CD8-positive, alpha-beta memory T cell (primary cell): Measurements from ENCODE around the gene RPL7A. TPM values are rescaled to one million over a fixed set of nuclear protein-coding genes. Genes with fewer than 3 reads are reported as not detected.
"Not testable (repeated sequence)": the region's sequence is repeated elsewhere in the genome, so short reads cannot be mapped to it uniquely, and the experiment has no call there.

Experiments
- CTCF ChIA-PET: fragments of 350-600 bp; sonication (Branson Sonifier 250); formaldehyde crosslinking; loops from one replicate; lab custom pipeline; 2021; ENCODE audit warnings: antibody characterized with exemption; lab: Charles Lee
- POLR2A ChIA-PET: fragments of 350-600 bp; sonication (Branson Sonifier 250); formaldehyde crosslinking; loops from one replicate; lab custom pipeline; 2021; ENCODE audit warnings: antibody characterized with exemption; lab: Charles Lee
- DNase-seq, 5 donors: peaks; one replicate each; pipeline versions ENCODE4 v3.0.0 to v3.0.0-alpha.2; 2020 to 2022; ENCODE audit warnings: mixed read lengths in 1 of 5
- H3K27ac ChIP-seq: one replicate; pipeline ENCODE4 v1.7.0; 2013; ENCODE audit warnings: low read depth, mild to moderate bottlenecking, low read length, moderate library complexity
- H3K27me3 ChIP-seq: 2 replicates; pipeline ENCODE4 v1.7.0; 2013; ENCODE audit warnings: low read length, mild to moderate bottlenecking; ENCODE audit not compliant: insufficient read depth, poor library complexity, severe bottlenecking
- H3K36me3 ChIP-seq: 2 replicates; pipeline ENCODE4 v1.7.0; 2013; ENCODE audit warnings: mild to moderate bottlenecking, low read length, moderate library complexity; ENCODE audit not compliant: insufficient read depth
- H3K4me1 ChIP-seq: 2 replicates; pipeline ENCODE4 v1.7.0; 2013; ENCODE audit warnings: mild to moderate bottlenecking, low read length, moderate library complexity; ENCODE audit not compliant: insufficient read depth
- H3K4me3 ChIP-seq: 2 replicates; pipeline ENCODE4 v1.7.0; 2013; ENCODE audit warnings: mild to moderate bottlenecking, low read length
- H3K9me3 ChIP-seq: 2 replicates; pipeline ENCODE4 v1.7.0; 2013; ENCODE audit warnings: mild to moderate bottlenecking, low read length
- H3K27ac Mint-ChIP-seq, 8 donors: one replicate each; pipeline ENCODE4 v1.8.0; 2020 to 2021; ENCODE audit warnings: mixed read lengths in 8 of 8, mild to moderate bottlenecking in 6 of 8, inconsistent platforms in 3 of 8, moderate library complexity in 3 of 8
- H3K27me3 Mint-ChIP-seq, 2 donors: one replicate each; pipeline ENCODE4 v1.8.0; 2020 to 2021; ENCODE audit warnings: mixed read lengths in 2 of 2, mild to moderate bottlenecking in 1 of 2, moderate library complexity in 1 of 2
- H3K36me3 Mint-ChIP-seq, 3 donors: one replicate each; pipeline ENCODE4 v1.8.0; 2020 to 2021; ENCODE audit warnings: mixed read lengths in 3 of 3, inconsistent platforms in 1 of 3, mild to moderate bottlenecking in 1 of 3
- H3K4me1 Mint-ChIP-seq, 3 donors: one replicate each; pipeline ENCODE4 v1.8.0; 2020 to 2021; ENCODE audit warnings: mixed read lengths in 3 of 3, inconsistent platforms in 1 of 3, mild to moderate bottlenecking in 1 of 3
- H3K4me3 Mint-ChIP-seq, 7 donors: one replicate each; pipeline ENCODE4 v1.8.0; 2020 to 2021; ENCODE audit warnings: mixed read lengths in 7 of 7, mild to moderate bottlenecking in 6 of 7, moderate library complexity in 4 of 7, inconsistent platforms in 2 of 7
- H3K9me3 Mint-ChIP-seq, 5 donors: one replicate each; pipeline ENCODE4 v1.8.0; 2020 to 2022; ENCODE audit warnings: mixed read lengths in 5 of 5, mild to moderate bottlenecking in 3 of 5, moderate library complexity in 2 of 5, inconsistent platforms in 1 of 5
- polyA plus RNA-seq: library from polyadenylated mRNA; unstranded; fragments of 300-500 nt; fragmentation: Illumina TruSeq; gene quantifications from one replicate; pipeline ENCODE4 v1.2.3, GENCODE V29; 2021
- total RNA-seq, 2 experiments: library from RNA; stranded (reverse); gene quantifications; one replicate each; pipeline ENCODE4 v1.2.3, GENCODE V29; 2021

The RPL7A gene
- total and polyA plus RNA-seq, 3 experiments from 2014 or later: 1,038 to 3,155 (median 3,139) TPM

- Mint-ChIP-seq H3K9me3 (peaks cover 0 to 2% (median 0%) of the 10 kb centered on the region in 5 donors), H3K4me1 (peaks cover 0 to 4% (median 3%) of the 10 kb centered on the region in 3 donors), H3K36me3 (peaks cover 0 to 7% (median 0%) of the 10 kb centered on the region in 3 donors), H3K27me3 (peaks cover 3 to 5% of the 10 kb centered on the region in 2 donors), H3K27ac (peak overlapping the region in 1 of 8 donors; percentile 22), H3K4me3 (no peak overlapping the region)
- no peak for DNase-seq
- Histone ChIP-seq H3K27me3 (no peaks in the 10 kb centered on the region), H3K27ac (no peak overlapping the region), H3K36me3 (no peaks in the 10 kb centered on the region), H3K4me1 (no peaks in the 10 kb centered on the region), H3K4me3 (no peak overlapping the region), H3K9me3 (no peaks in the 10 kb centered on the region)
- CTCF ChIA-PET: no interaction called here
- POLR2A ChIA-PET: no interaction called here
Measured at GRCh38 chr9:133323211-133323610, 24.8 kb upstream of the RPL7A start.

GRCh38 chr9:133323991-133324703 lies 23.9 kb upstream of the RPL7A start:
- Histone ChIP-seq H3K4me3 (no peak overlapping the region), H3K27ac (no peak overlapping the region), H3K4me1 (no peaks in the 10 kb centered on the region), H3K27me3 (no peaks in the 10 kb centered on the region), H3K9me3 (no peaks in the 10 kb centered on the region), H3K36me3 (no peaks in the 10 kb centered on the region)
- peaks cover 0 to 10% (median 4%) of the 10 kb centered on the region in 3 donors for H3K4me1 Mint-ChIP-seq
- H3K27me3 Mint-ChIP-seq: peaks cover 3% of the 10 kb centered on the region in 2 donors
- DNase-seq: no peak
- ChIA-PET CTCF (no interaction called here), POLR2A (no interaction called here)
- H3K9me3 Mint-ChIP-seq: peaks cover 0 to 2% (median 0%) of the 10 kb centered on the region in 5 donors
- H3K27ac Mint-ChIP-seq: no peak overlapping the region
- peak overlapping the region in 1 of 7 donors; percentile 43 for H3K4me3 Mint-ChIP-seq
- H3K36me3 Mint-ChIP-seq: peaks cover 0 to 11% (median 0%) of the 10 kb centered on the region in 3 donors

GRCh38 chr9:133327021-133327420 lies 21.0 kb upstream of the RPL7A start:
- peak overlapping the region in 3 of 8 donors; percentile 21 to 33 (median 27) for H3K27ac Mint-ChIP-seq
- DNase-seq, H3K4me1 ChIP-seq, H3K4me3 Mint-ChIP-seq, H3K27me3 Mint-ChIP-seq, H3K36me3 ChIP-seq, H3K4me3 ChIP-seq, H3K9me3 ChIP-seq, POLR2A ChIA-PET, CTCF ChIA-PET, H3K27me3 ChIP-seq, H3K9me3 Mint-ChIP-seq, H3K27ac ChIP-seq: not testable (repeated sequence)
- H3K36me3 Mint-ChIP-seq: peaks cover 3 to 33% (median 4%) of the 10 kb centered on the region in 3 donors
- peaks cover 4 to 18% (median 14%) of the 10 kb centered on the region in 3 donors for H3K4me1 Mint-ChIP-seq

GRCh38 chr9:133327834-133328484 lies 20.1 kb upstream of the RPL7A start:
- Mint-ChIP-seq H3K36me3 (peaks cover 3 to 43% (median 4%) of the 10 kb centered on the region in 3 donors), H3K27me3 (no peaks in the 10 kb centered on the region), H3K9me3 (peaks cover 0 to 2% (median 0%) of the 10 kb centered on the region in 5 donors), H3K4me1 (peaks cover 4 to 18% (median 14%) of the 10 kb centered on the region in 3 donors), H3K27ac (peak overlapping the region in 2 of 8 donors; percentile 40 to 53), H3K4me3 (no peak overlapping the region)
- Histone ChIP-seq H3K4me1 (no peaks in the 10 kb centered on the region), H3K27me3 (no peaks in the 10 kb centered on the region), H3K4me3 (no peak overlapping the region), H3K9me3 (no peaks in the 10 kb centered on the region), H3K36me3 (peaks cover 13% of the 10 kb centered on the region), H3K27ac (no peak overlapping the region)
- ChIA-PET POLR2A (no interaction called here), CTCF (no interaction called here)
- DNase-seq: no peak

GRCh38 chr9:133329306-133330156 lies 18.5 kb upstream of the RPL7A start:
- Histone ChIP-seq H3K4me1 (peaks cover 11% of the 10 kb centered on the region), H3K36me3 (peaks cover 29% of the 10 kb centered on the region)
- H3K4me3 ChIP-seq, H3K27me3 Mint-ChIP-seq, H3K27ac ChIP-seq, H3K9me3 Mint-ChIP-seq, H3K27me3 ChIP-seq, POLR2A ChIA-PET, DNase-seq, H3K9me3 ChIP-seq: not testable (repeated sequence)
- peak overlapping the region in 4 of 8 donors; percentile 51 to 87 (median 58) for H3K27ac Mint-ChIP-seq
- H3K36me3 Mint-ChIP-seq: peaks cover 3 to 58% (median 4%) of the 10 kb centered on the region in 3 donors
- CTCF ChIA-PET: interaction anchor here (1.0 to 1.8 kb wide), 5 partner anchors 12 to 298 kb away, joined by 3 to 7 read pairs (median 4); partner anchors contain the start of gene GTF3C5
- H3K4me3 Mint-ChIP-seq: peak overlapping the region in 1 of 7 donors; percentile 17
- H3K4me1 Mint-ChIP-seq: peaks cover 10 to 31% (median 22%) of the 10 kb centered on the region in 3 donors

GRCh38 chr9:133331221-133331620 lies 16.8 kb upstream of the RPL7A start:
- peak overlapping the region in 1 of 8 donors; percentile 66 for H3K27ac Mint-ChIP-seq
- no peak overlapping the region for H3K27ac ChIP-seq
- no peak overlapping the region for H3K4me3 ChIP-seq
- H3K27me3 Mint-ChIP-seq: no peaks in the 10 kb centered on the region
- DNase-seq: no peak
- H3K4me3 Mint-ChIP-seq: no peak overlapping the region
- no peaks in the 10 kb centered on the region for H3K9me3 Mint-ChIP-seq
- CTCF ChIA-PET: interaction anchor here (1.4 kb wide), 1 partner anchor 300 kb away, joined by 3 read pairs; the partner anchor contains the start of gene GTF3C5
- no peaks in the 10 kb centered on the region for H3K27me3 ChIP-seq
- POLR2A ChIA-PET: no interaction called here
- peaks cover 3 to 65% (median 4%) of the 10 kb centered on the region in 3 donors for H3K36me3 Mint-ChIP-seq
- H3K9me3 ChIP-seq: no peaks in the 10 kb centered on the region
- H3K36me3 ChIP-seq: peaks cover 34% of the 10 kb centered on the region
- H3K4me1 Mint-ChIP-seq: peaks cover 18 to 48% (median 34%) of the 10 kb centered on the region in 3 donors
- peaks cover 23% of the 10 kb centered on the region for H3K4me1 ChIP-seq

GRCh38 chr9:133331641-133332380 lies 16.2 kb upstream of the RPL7A start:
- no peak for DNase-seq
- H3K9me3 Mint-ChIP-seq: no peaks in the 10 kb centered on the region
- ChIA-PET CTCF (interaction anchor here (1.1 kb wide), 1 partner anchor 42 kb away, joined by 4 read pairs; no protein-coding TSS in a partner anchor), POLR2A (interaction anchor here (1.0 kb wide), 1 partner anchor 16 kb away, joined by 4 read pairs; the partner anchor contains the start of genes MED22 and RPL7A)
- peaks cover 34% of the 10 kb centered on the region for H3K36me3 ChIP-seq
- peaks cover 3 to 65% (median 4%) of the 10 kb centered on the region in 3 donors for H3K36me3 Mint-ChIP-seq
- no peak overlapping the region for H3K4me3 ChIP-seq
- H3K27ac ChIP-seq: no peak overlapping the region
- H3K27ac Mint-ChIP-seq: peak overlapping the region in 1 of 8 donors; percentile 66
- no peaks in the 10 kb centered on the region for H3K9me3 ChIP-seq
- H3K27me3 ChIP-seq: no peaks in the 10 kb centered on the region
- peaks cover 29% of the 10 kb centered on the region for H3K4me1 ChIP-seq
- peak overlapping the region in 1 of 7 donors; percentile 24 for H3K4me3 Mint-ChIP-seq
- H3K4me1 Mint-ChIP-seq: peaks cover 21 to 51% (median 39%) of the 10 kb centered on the region in 3 donors
- H3K27me3 Mint-ChIP-seq: no peaks in the 10 kb centered on the region
